ENCODE data around the gene TTC39C. TPM values are rescaled to one million over a fixed set of nuclear protein-coding genes. Genes with fewer than 3 reads are reported as not detected.

The TTC39C gene
- total RNA-seq, 1 donor from 2014 or later = 68.4 TPM

DNA sequence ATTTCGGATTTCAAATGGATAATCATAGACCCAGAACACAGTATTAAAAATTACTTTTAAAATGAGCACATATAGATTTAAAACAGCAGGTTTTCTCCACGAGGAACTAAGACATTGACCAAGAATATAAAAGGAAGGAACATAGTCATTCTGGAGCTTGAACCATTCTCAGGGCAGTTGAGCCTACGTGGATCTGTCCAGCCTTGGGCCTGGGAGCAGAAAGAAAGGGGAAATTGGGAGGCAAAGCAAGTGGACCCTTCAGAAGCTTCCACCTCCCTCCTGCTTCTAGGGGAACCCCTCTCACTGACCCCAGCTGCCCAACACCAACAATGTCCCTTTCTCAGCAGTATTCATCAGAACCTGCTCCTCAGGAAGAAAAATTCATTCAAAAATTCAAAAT lies 31.4 kb upstream of the TTC39C start:
- Mint-ChIP-seq H3K27me3 (no peaks in the 10 kb centered on the region), H3K4me1 (peaks cover 27% of the 10 kb centered on the region), H3K4me3 (no peak overlapping the region), H3K27ac (no peak overlapping the region), H3K9me3 (no peaks in the 10 kb centered on the region), H3K36me3 (ENCODE audit: low read depth) (no peaks in the 10 kb centered on the region)
- DNase-seq (no peak), ATAC-seq (ENCODE audit: low read depth) (no peak)
- ChIA-PET POLR2A (no interaction called here), CTCF (no interaction called here)
- TF ChIP-seq, protein P1, sequence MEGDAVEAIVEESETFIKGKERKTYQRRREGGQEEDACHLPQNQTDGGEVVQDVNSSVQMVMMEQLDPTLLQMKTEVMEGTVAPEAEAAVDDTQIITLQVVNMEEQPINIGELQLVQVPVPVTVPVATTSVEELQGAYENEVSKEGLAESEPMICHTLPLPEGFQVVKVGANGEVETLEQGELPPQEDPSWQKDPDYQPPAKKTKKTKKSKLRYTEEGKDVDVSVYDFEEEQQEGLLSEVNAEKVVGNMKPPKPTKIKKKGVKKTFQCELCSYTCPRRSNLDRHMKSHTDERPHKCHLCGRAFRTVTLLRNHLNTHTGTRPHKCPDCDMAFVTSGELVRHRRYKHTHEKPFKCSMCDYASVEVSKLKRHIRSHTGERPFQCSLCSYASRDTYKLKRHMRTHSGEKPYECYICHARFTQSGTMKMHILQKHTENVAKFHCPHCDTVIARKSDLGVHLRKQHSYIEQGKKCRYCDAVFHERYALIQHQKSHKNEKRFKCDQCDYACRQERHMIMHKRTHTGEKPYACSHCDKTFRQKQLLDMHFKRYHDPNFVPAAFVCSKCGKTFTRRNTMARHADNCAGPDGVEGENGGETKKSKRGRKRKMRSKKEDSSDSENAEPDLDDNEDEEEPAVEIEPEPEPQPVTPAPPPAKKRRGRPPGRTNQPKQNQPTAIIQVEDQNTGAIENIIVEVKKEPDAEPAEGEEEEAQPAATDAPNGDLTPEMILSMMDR (IDR thresholded peaks at IDR 0.05) = no peak
- intact Hi-C loops (cut with micrococcal nuclease) = no loop called here

- TF ChIP-seq, protein P1 (IDR thresholded peaks at IDR 0.05) = no peak
- DNase-seq = no peak
- Mint-ChIP-seq H3K9me3 (no peaks in the 10 kb centered on the region), H3K36me3 (ENCODE audit: low read depth) (no peaks in the 10 kb centered on the region), H3K4me1 (peaks cover 12% of the 10 kb centered on the region), H3K4me3 (no peak overlapping the region), H3K27me3 (no peaks in the 10 kb centered on the region), H3K27ac (no peak overlapping the region)
- no peak for ATAC-seq (ENCODE audit: low read depth)
- intact Hi-C loops (cut with micrococcal nuclease) = no loop called here
- ChIA-PET CTCF (no interaction called here), POLR2A (no interaction called here)
Observed at GRCh38 chr18:23986600-23987359, 27.8 kb upstream of the TTC39C start.

- Mint-ChIP-seq H3K27ac (no peak overlapping the region), H3K4me3 (no peak overlapping the region), H3K9me3 (no peaks in the 10 kb centered on the region), H3K36me3 (ENCODE audit: low read depth) (no peaks in the 10 kb centered on the region), H3K27me3 (peaks cover 2% of the 10 kb centered on the region), H3K4me1 (peaks cover 8% of the 10 kb centered on the region)
- POLR2A ChIA-PET = interaction anchor here (1.2 kb wide), 1 partner anchor 25 kb away, joined by 3 read pairs; no protein-coding TSS in a partner anchor
- ATAC-seq (ENCODE audit: low read depth) (no peak), DNase-seq (no peak)
- intact Hi-C loops (cut with micrococcal nuclease) = no loop called here
- CTCF ChIA-PET = no interaction called here
- TF ChIP-seq, protein P1 (IDR thresholded peaks at IDR 0.05) = no peak
Observed at GRCh38 chr18:23990474-23991410, 23.8 kb upstream of the TTC39C start.

GRCh38 chr18:23992089-23992940 lies 22.2 kb upstream of the TTC39C start:
- DNase-seq = no peak
- ATAC-seq (ENCODE audit: low read depth) = no peak
- no peak overlapping the region for H3K27ac Mint-ChIP-seq
- H3K27me3 Mint-ChIP-seq = peaks cover 2% of the 10 kb centered on the region
- TF ChIP-seq, protein P1 (IDR thresholded peaks at IDR 0.05) = no peak
- peaks cover 8% of the 10 kb centered on the region for H3K4me1 Mint-ChIP-seq
- ChIA-PET POLR2A (interaction anchor here (1.2 kb wide), 1 partner anchor 23 kb away, joined by 3 read pairs; no protein-coding TSS in a partner anchor), CTCF (no interaction called here)
- H3K4me3 Mint-ChIP-seq = no peak overlapping the region
- intact Hi-C loops (cut with micrococcal nuclease) = no loop called here
- H3K9me3 Mint-ChIP-seq = no peaks in the 10 kb centered on the region
- H3K36me3 Mint-ChIP-seq (ENCODE audit: low read depth) = no peaks in the 10 kb centered on the region
